Peyer's patch (tissue), 4 donors: Measurements from ENCODE around the gene ZIC5.

Experiments
- CTCF ChIP-seq, 6 experiments: fragments of 450-650 bp in 4 of 6; fragments of 200-600 bp in 2 of 6; sonication (generic) in 1 of 6; IDR thresholded peaks; one replicate each; pipeline ENCODE4 v1.5.1; 2017 to 2019; ENCODE audit warnings: antibody characterized with exemption in 6 of 6, mild to moderate bottlenecking in 3 of 6, moderate library complexity in 1 of 6
- POLR2A ChIP-seq, 2 donors: fragments of 450-650 bp; IDR thresholded peaks; one replicate each; pipeline ENCODE4 v1.5.1; 2017; ENCODE audit warnings: antibody characterized with exemption in 2 of 2, mild to moderate bottlenecking in 2 of 2, moderate library complexity in 2 of 2

GRCh38 chr13:99966064-99966805 is 5.3 kb downstream of the ZIC5 start:
- TF ChIP-seq CTCF (IDR thresholded peaks at IDR 0.05) (no peak), POLR2A (IDR thresholded peaks at IDR 0.05) (no peak)
